ENCODE data around the gene ABCC1. TPM values are rescaled to one million over a fixed set of nuclear protein-coding genes. Genes with fewer than 3 reads are reported as not detected.

The ABCC1 gene
- total and polyA plus RNA-seq, 2 of the 8 experiments (the other 6 are each of a cell fraction or from before 2014, with no cell fraction given) = 42.6 to 66.8 TPM

DNA sequence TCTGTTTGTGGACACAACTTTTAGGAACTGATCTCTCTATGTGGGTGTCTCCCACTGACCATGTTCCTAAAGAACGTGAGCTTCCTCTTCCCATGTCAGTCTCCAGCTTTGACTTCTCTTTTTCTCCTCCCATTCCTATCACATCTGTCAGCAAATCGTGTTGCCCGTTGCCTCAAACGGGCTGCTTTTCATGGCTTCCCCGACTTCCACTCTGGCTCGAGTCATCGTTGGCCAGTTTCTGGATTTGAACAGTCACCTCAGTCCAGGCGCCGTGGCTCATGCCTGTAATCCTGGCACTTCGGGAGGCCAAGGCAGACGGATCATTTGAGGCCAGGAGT is 5.4 kb downstream of the ABCC1 start:
- H3K79me1 ChIP-seq (ENCODE audit: low read depth, low read length) = peaks cover 23% of the 10 kb centered on the region
- H3K9ac ChIP-seq (replicated peaks in 1 of 4; ENCODE audit: extremely low read depth in 1 of 4, low read depth in 3 of 4, low read length in 3 of 4) = no peak overlapping the region
- no peak overlapping the region for H3K56ac ChIP-seq (replicated peaks; ENCODE audit: insufficient read length, low read depth, low read length)
- H3K27ac ChIP-seq (ENCODE audit: low read depth, low read length) = no peak overlapping the region
- no peaks in the 10 kb centered on the region for H3K36me3 ChIP-seq (ENCODE audit: control insufficient read depth in 2 of 4, insufficient read depth in 4 of 4, low read length in 3 of 4)
- no peak overlapping the region for H2BK5ac ChIP-seq (ENCODE audit: low read depth, low read length)
- CTCF ChIA-PET (ENCODE audit: partially characterized antibody) = no interaction called here
- H2AFZ ChIP-seq (ENCODE audit: low read length) = no peak overlapping the region
- no peak overlapping the region for H4K8ac ChIP-seq (ENCODE audit: extremely low read depth, insufficient read depth, low read length)
- H3K27me3 ChIP-seq (replicated peaks in 1 of 4; ENCODE audit: control insufficient read depth in 3 of 4, extremely low read depth in 1 of 4, insufficient read depth in 3 of 4, low read length in 3 of 4) = no peaks in the 10 kb centered on the region
- no peak overlapping the region for H3K23ac ChIP-seq (ENCODE audit: insufficient read length)
- no peak overlapping the region for H2BK120ac ChIP-seq (replicated peaks; ENCODE audit: low read depth, low read length)
- 91% methylated on average over 11 of the region's 11 CpGs; no CpG with 5 or more reads in 1 of the 2 experiments for WGBS, 2 experiments (ENCODE audit: extremely low coverage in 1 of 2, insufficient coverage in 1 of 2, insufficient read length in 1 of 2, insufficient replicate concordance in 2 of 2, low coverage in 1 of 2, low lambda C conversion rate in 2 of 2, missing lambda C conversion rate in 1 of 2)
- no peak overlapping the region for H2BK15ac ChIP-seq (ENCODE audit: low read length)
- peaks cover 1 to 9% (median 5%) of the 10 kb centered on the region in 4 experiments; a peak in 3 of 7 replicates for H3K4me1 ChIP-seq (replicated peaks in 1 of 4; ENCODE audit: control insufficient read depth in 3 of 4, insufficient read depth in 4 of 4, low read length in 3 of 4)
- no peak for TF ChIP-seq KDM1A (IDR thresholded peaks at IDR 0.05; ENCODE audit: borderline replicate concordance, low read length)
- H4K5ac ChIP-seq (ENCODE audit: insufficient read length, low read depth, low read length) = no peak overlapping the region
- no peak overlapping the region for H3K4ac ChIP-seq (replicated peaks; ENCODE audit: insufficient read length, low read depth, low read length)
- FAIRE-seq (no peak), DNase-seq (ENCODE audit: low read depth in 1 of 2, low spot score in 2 of 2) (no peak)
- peaks cover 8% of the 10 kb centered on the region for H3K23me2 ChIP-seq (ENCODE audit: low read depth, low read length)
- H3K4me2 ChIP-seq (ENCODE audit: insufficient read depth in 1 of 2, low read depth in 2 of 2, low read length in 2 of 2) = no peak overlapping the region
- H2AK5ac ChIP-seq (ENCODE audit: low read depth, low read length) = no peak overlapping the region
- POLR2A ChIA-PET (ENCODE audit: partially characterized antibody) = interaction anchor here (3.8 kb wide), 1 partner anchor 16 kb away, joined by 13 read pairs; no protein-coding TSS in a partner anchor
- H3K4me3 ChIP-seq (ENCODE audit: extremely low read depth in 1 of 4, insufficient read depth in 2 of 4, low read depth in 3 of 4, low read length in 4 of 4) = no peak overlapping the region
- H3K14ac ChIP-seq (ENCODE audit: insufficient read length) = no peak overlapping the region
- H3K18ac ChIP-seq (ENCODE audit: extremely low read depth, low read length) = no peak overlapping the region
- peaks cover 51 to 100% of the 10 kb centered on the region in 2 experiments for H3K79me2 ChIP-seq (ENCODE audit: control insufficient read depth in 1 of 2, insufficient read depth in 2 of 2, low read length in 2 of 2)
- no peak overlapping the region for H2BK20ac ChIP-seq (ENCODE audit: low read length)
- no peak overlapping the region for H4K91ac ChIP-seq (replicated peaks; ENCODE audit: insufficient read length, low read length)
- H3K9me3 ChIP-seq (ENCODE audit: insufficient read depth in 2 of 2, low read depth in 1 of 2, low read length in 1 of 2) = no peaks in the 10 kb centered on the region
- peaks cover 6 to 33% of the 10 kb centered on the region in 2 experiments for H4K20me1 ChIP-seq (replicated peaks in 1 of 2; ENCODE audit: control insufficient read depth in 1 of 2, insufficient read depth in 2 of 2, low read length in 2 of 2)
- no peak overlapping the region for H2BK12ac ChIP-seq (ENCODE audit: low read depth, low read length)
